Gastrocnemius medialis (tissue), 4 donors: ENCODE results near the gene VPS18. TPM values are rescaled to one million over a fixed set of nuclear protein-coding genes. Genes with fewer than 3 reads are reported as not detected.

ENCODE experiments used
- ATAC-seq, 2 donors: fragments of 150-250 bp; one replicate each; pipeline ENCODE4 v1.9.1; 2016
- DNase-seq, 2 donors: peaks; one replicate each; pipeline ENCODE4 v3.0.0-alpha.2; 2019
- H3K27ac ChIP-seq, 4 donors: fragments of 200-600 bp; sonication (generic); 1 replicate in 1 of 4; 2 replicates in 3 of 4; pipeline ENCODE4 v1.5.1; 2016 to 2018; ENCODE audit warnings: mild to moderate bottlenecking in 2 of 4, moderate library complexity in 1 of 4
- H3K27me3 ChIP-seq, 3 donors: fragments of 200-600 bp; sonication (generic) in 2 of 3; 1 replicate in 1 of 3; 2 replicates in 2 of 3; pipeline versions ENCODE4 v1.5.1 to v1.6.0; 2016 to 2019; ENCODE audit warnings: mild to moderate bottlenecking in 1 of 3, moderate library complexity in 1 of 3
- H3K36me3 ChIP-seq, 2 donors: fragments of 200-600 bp; sonication (generic) in 1 of 2; one replicate each; pipeline ENCODE4 v1.5.1; 2017 to 2018
- H3K4me1 ChIP-seq, 2 donors: fragments of 200-600 bp; sonication (generic) in 1 of 2; one replicate each; pipeline ENCODE4 v1.5.1; 2016 to 2017; ENCODE audit warnings: mild to moderate bottlenecking in 2 of 2
- H3K4me3 ChIP-seq, 4 donors: fragments of 200-600 bp; sonication (generic) in 3 of 4; 1 replicate in 1 of 4; 2 replicates in 3 of 4; pipeline ENCODE4 v1.5.1; 2016 to 2019; ENCODE audit warnings: mild to moderate bottlenecking in 2 of 4
- H3K9me3 ChIP-seq, 3 donors: fragments of 200-600 bp; sonication (generic) in 2 of 3; 1 replicate in 1 of 3; 2 replicates in 2 of 3; pipeline ENCODE4 v1.5.1; 2016 to 2019
- CTCF ChIP-seq, 5 experiments: fragments of 450-650 bp in 3 of 5; fragments of 200-600 bp in 2 of 5; sonication (generic) in 2 of 5; IDR thresholded peaks in 4 of 5; conservative IDR thresholded peaks in 1 of 5; 1 replicate in 4 of 5; 2 replicates in 1 of 5; pipeline ENCODE4 v1.5.1; 2016 to 2019; ENCODE audit warnings: antibody characterized with exemption in 5 of 5, mild to moderate bottlenecking in 3 of 5, moderate library complexity in 3 of 5
- POLR2A ChIP-seq, 2 donors: fragments of 450-650 bp; IDR thresholded peaks; one replicate each; pipeline ENCODE4 v1.6.1; 2017; ENCODE audit warnings: antibody characterized with exemption in 2 of 2, mild to moderate bottlenecking in 2 of 2, moderate library complexity in 2 of 2
- in situ Hi-C, 4 donors: fragments of 200-750 bp; cut with MboI; loops; one replicate each; pipeline versions ENCODE4 v1.15.0 to v1.8.0; 2017; ENCODE audit warnings: low sequenced_read_pairs in 4 of 4
- intact Hi-C: fragments of 100-400 bp; cut with DNase I; formaldehyde crosslinking; loops from one replicate; pipeline ENCODE4 v1.15.1; 2023; ENCODE audit warnings: low total_unique reads
- total RNA-seq, 4 donors: library from RNA; depleted of rRNA; stranded (reverse); fragments of >200 nt; gene quantifications; one replicate each; pipeline versions ENCODE4 v1.1.0 to v1.2.3, GENCODE V29; 2016

Gene VPS18
- total RNA-seq, 4 donors from 2014 or later, result 18.5 to 26.1 (median 19.3) TPM

- Histone ChIP-seq H3K27me3 (peaks cover 34 to 38% (median 37%) of the 10 kb centered on the region in 3 donors), H3K9me3 (no peaks in the 10 kb centered on the region), H3K4me1 (peaks cover 47 to 48% of the 10 kb centered on the region in 2 donors), H3K36me3 (no peaks in the 10 kb centered on the region), H3K4me3 (no peak overlapping the region), H3K27ac (peak overlapping the region in 3 of 4 donors; percentile 5 to 76 (median 74))
- intact Hi-C loops (no loop called here), in situ Hi-C loops (no loop called here)
- TF ChIP-seq CTCF (IDR thresholded peaks at IDR 0.05 in 4 of 5, conservative IDR thresholded peaks at IDR 0.05 in 1 of 5) (no peak), POLR2A (IDR thresholded peaks at IDR 0.05) (no peak)
- no peak for DNase-seq
- ATAC-seq, result no peak
Measured at GRCh38 chr15:40933517-40933902, 39.3 kb downstream of the VPS18 start.

DNA sequence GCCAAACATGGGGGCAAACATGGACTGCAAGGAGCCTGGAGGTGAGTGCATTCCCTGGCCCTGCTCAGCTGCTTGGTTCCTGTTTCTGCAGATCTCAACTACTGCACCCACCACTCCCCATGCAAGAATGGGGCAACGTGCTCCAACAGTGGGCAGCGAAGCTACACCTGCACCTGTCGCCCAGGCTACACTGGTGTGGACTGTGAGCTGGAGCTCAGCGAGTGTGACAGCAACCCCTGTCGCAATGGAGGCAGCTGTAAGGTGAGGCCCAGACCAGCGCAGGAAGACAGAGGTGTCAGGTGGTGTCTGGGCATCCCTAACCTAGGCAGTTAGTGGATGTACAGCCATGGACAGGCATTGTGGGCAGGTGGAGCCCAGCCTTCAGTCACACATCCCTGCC, 40.2 kb downstream of the VPS18 start:
- H3K36me3 ChIP-seq, result no peaks in the 10 kb centered on the region
- no peak for TF ChIP-seq CTCF (IDR thresholded peaks at IDR 0.05 in 4 of 5, conservative IDR thresholded peaks at IDR 0.05 in 1 of 5)
- in situ Hi-C loops, result no loop called here
- DNase-seq (no peak), ATAC-seq (no peak)
- H3K4me3 ChIP-seq, result no peak overlapping the region
- peaks cover 38 to 49% of the 10 kb centered on the region in 2 donors for H3K4me1 ChIP-seq
- no peak overlapping the region for H3K27ac ChIP-seq
- H3K27me3 ChIP-seq, result peaks cover 24 to 29% (median 28%) of the 10 kb centered on the region in 3 donors
- intact Hi-C loops, result no loop called here
- H3K9me3 ChIP-seq, result no peaks in the 10 kb centered on the region

DNA sequence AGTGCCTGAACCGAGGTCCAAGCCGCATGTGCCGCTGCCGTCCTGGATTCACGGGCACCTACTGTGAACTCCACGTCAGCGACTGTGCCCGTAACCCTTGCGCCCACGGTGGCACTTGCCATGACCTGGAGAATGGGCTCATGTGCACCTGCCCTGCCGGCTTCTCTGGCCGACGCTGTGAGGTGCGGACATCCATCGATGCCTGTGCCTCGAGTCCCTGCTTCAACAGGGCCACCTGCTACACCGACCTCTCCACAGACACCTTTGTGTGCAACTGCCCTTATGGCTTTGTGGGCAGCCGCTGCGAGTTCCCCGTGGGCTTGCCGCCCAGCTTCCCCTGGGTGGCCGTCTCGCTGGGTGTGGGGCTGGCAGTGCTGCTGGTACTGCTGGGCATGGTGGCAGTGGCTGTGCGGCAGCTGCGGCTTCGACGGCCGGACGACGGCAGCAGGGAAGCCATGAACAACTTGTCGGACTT, 42.0 kb downstream of the VPS18 start:
- H3K4me1 ChIP-seq, result peaks cover 19 to 47% of the 10 kb centered on the region in 2 donors
- DNase-seq (no peak), ATAC-seq (no peak)
- intact Hi-C loops (no loop called here), in situ Hi-C loops (no loop called here)
- no peak for TF ChIP-seq POLR2A (IDR thresholded peaks at IDR 0.05)
- no peak for TF ChIP-seq CTCF (IDR thresholded peaks at IDR 0.05 in 4 of 5, conservative IDR thresholded peaks at IDR 0.05 in 1 of 5)
- H3K36me3 ChIP-seq, result no peaks in the 10 kb centered on the region
- H3K27ac ChIP-seq, result peak overlapping the region; percentile 77 to 85 (median 82)
- H3K27me3 ChIP-seq, result peaks cover 8 to 11% (median 9%) of the 10 kb centered on the region in 3 donors
- no peaks in the 10 kb centered on the region for H3K9me3 ChIP-seq
- H3K4me3 ChIP-seq, result no peak overlapping the region

GRCh38 chr15:40936709-40937666, 42.7 kb downstream of the VPS18 start:
- TF ChIP-seq POLR2A (IDR thresholded peaks at IDR 0.05) (no peak), CTCF (IDR thresholded peaks at IDR 0.05 in 4 of 5, conservative IDR thresholded peaks at IDR 0.05 in 1 of 5) (peak; percentile 21 to 50 (median 33))
- in situ Hi-C loops, result no loop called here
- Histone ChIP-seq H3K4me3 (peak overlapping the region in 2 of 4 donors; percentile 5 to 16), H3K36me3 (no peaks in the 10 kb centered on the region), H3K9me3 (no peaks in the 10 kb centered on the region), H3K27ac (peak overlapping the region; percentile 77 to 85 (median 82)), H3K4me1 (peaks cover 18 to 48% of the 10 kb centered on the region in 2 donors), H3K27me3 (peaks cover 2 to 5% (median 2%) of the 10 kb centered on the region in 3 donors)
- DNase-seq, result peak; percentile 67 to 71
- peak; percentile 62 to 72 for ATAC-seq
- intact Hi-C loops, result loop anchor here (1.0 kb wide), 1 partner anchor 31 kb away; no protein-coding TSS in a partner anchor
